Effector CD4-positive, alpha-beta T cell (primary cell): ENCODE results near the gene BRD3.

Experiments used
- DNase-seq: peaks from one replicate; pipeline ENCODE4 v3.0.0-alpha.2; 2020

BRD3 gene

GRCh38 chr9:134035041-134036039 lies 32.5 kb downstream of the BRD3 start:
- no peak for DNase-seq

GRCh38 chr9:134034215-134035040 lies 33.4 kb downstream of the BRD3 start:
- no peak for DNase-seq

GRCh38 chr9:134033516-134034214 lies 34.2 kb downstream of the BRD3 start:
- no peak for DNase-seq

- DNase-seq, result no peak
Measured at GRCh38 chr9:134032456-134033222, 35.2 kb downstream of the BRD3 start.

- DNase-seq, result no peak
Measured at GRCh38 chr9:134031783-134032182, 36.0 kb downstream of the BRD3 start.

- no peak for DNase-seq
Measured at GRCh38 chr9:134030821-134031470, 36.9 kb downstream of the BRD3 start.

GRCh38 chr9:134029248-134030226 lies 38.3 kb downstream of the BRD3 start:
- DNase-seq, result no peak

- no peak for DNase-seq
Measured at GRCh38 chr9:134028575-134029247, 39.1 kb downstream of the BRD3 start.

- no peak for DNase-seq
Measured at GRCh38 chr9:134028076-134028475, 39.8 kb downstream of the BRD3 start.

- no peak for DNase-seq
Measured at GRCh38 chr9:134027561-134027960, 40.3 kb downstream of the BRD3 start.

GRCh38 chr9:134026981-134027380 lies 40.8 kb downstream of the BRD3 start:
- DNase-seq, result no peak

GRCh38 chr9:134026581-134026980 lies 41.2 kb downstream of the BRD3 start:
- no peak for DNase-seq

GRCh38 chr9:134025606-134026541 lies 42.0 kb downstream of the BRD3 start:
- peak; percentile 24 for DNase-seq

- DNase-seq, result peak; percentile 87
Measured at GRCh38 chr9:134024828-134025605, 42.8 kb downstream of the BRD3 start, which contains the start of gene BRD3OS. BRD3OS (plus strand) TSS chr9:134025481; CDS start chr9:134026748, 1,267 bp downstream.

GRCh38 chr9:134024214-134024792 lies 43.5 kb downstream of the BRD3 start:
- no peak for DNase-seq

- no peak for DNase-seq
Measured at GRCh38 chr9:134014946-134015345, 52.9 kb downstream of the BRD3 start.

- no peak for DNase-seq
Measured at GRCh38 chr9:134011401-134011800, 56.4 kb downstream of the BRD3 start.
